Brain microvascular endothelial cell (primary cell): ENCODE results near the gene ARHGAP11A.

Source experiments
- DNase-seq: peaks from one replicate; pipeline ENCODE4 v3.0.0-alpha.2; 2020
- H3K27ac ChIP-seq: fragments of 250-450 bp; sonication (Bioruptor Pico); 2 replicates; pipeline ENCODE4 v1.5.1; 2020; ENCODE audit warnings: mild to moderate bottlenecking, moderate library complexity
- H3K27me3 ChIP-seq: fragments of 250-450 bp; sonication (Bioruptor Pico); replicated peaks from 2 replicates; pipeline ENCODE4 v1.5.1; 2020; ENCODE audit warnings: mild to moderate bottlenecking
- H3K36me3 ChIP-seq: fragments of 250-450 bp; sonication (Bioruptor Pico); replicated peaks from 2 replicates; pipeline ENCODE4 v1.5.1; 2020; ENCODE audit warnings: mild to moderate bottlenecking
- H3K4me3 ChIP-seq: 2 replicates; pipeline ENCODE4 v1.5.1; 2011; ENCODE audit warnings: low read depth, mild to moderate bottlenecking, control low read depth, low read length, moderate library complexity
- CTCF ChIP-seq: IDR thresholded peaks from 2 replicates; pipeline ENCODE4 v1.5.1; 2011; ENCODE audit warnings: low read depth, mild to moderate bottlenecking, moderate library complexity, low read length, control low read depth, inconsistent platforms; ENCODE audit errors: missing control alignments
- in situ Hi-C: cut with HindIII; loops from 2 replicates; pipeline ENCODE4 v1.10.0; 2017; ENCODE audit warnings: low sequenced_read_pairs, low pct_ligation_motif_present

The ARHGAP11A gene

GRCh38 chr15:32682977-32683630 lies 67.8 kb downstream of the ARHGAP11A start:
- Histone ChIP-seq H3K4me3 (no peak overlapping the region), H3K27ac (peak overlapping the region; percentile 89), H3K27me3 (no peaks in the 10 kb centered on the region), H3K36me3 (no peaks in the 10 kb centered on the region)
- DNase-seq, result no peak
- in situ Hi-C loops, result no loop called here
- no peak for TF ChIP-seq CTCF

GRCh38 chr15:32683906-32684584 lies 68.7 kb downstream of the ARHGAP11A start:
- DNase-seq, result peak; percentile 87
- in situ Hi-C loops, result no loop called here
- Histone ChIP-seq H3K27ac (peak overlapping the region; percentile 89), H3K4me3 (peak overlapping the region; percentile 1), H3K36me3 (no peaks in the 10 kb centered on the region), H3K27me3 (no peaks in the 10 kb centered on the region)
- no peak for TF ChIP-seq CTCF

- H3K4me3 ChIP-seq, result no peak overlapping the region
- no peak for TF ChIP-seq CTCF
- H3K27me3 ChIP-seq, result no peaks in the 10 kb centered on the region
- in situ Hi-C loops, result no loop called here
- DNase-seq, result peak; percentile 64
- H3K27ac ChIP-seq, result peak overlapping the region; percentile 89
- no peaks in the 10 kb centered on the region for H3K36me3 ChIP-seq
These were observed 70.3 kb downstream of the ARHGAP11A start for GRCh38 chr15:32685576-32685975.

- in situ Hi-C loops, result no loop called here
- peak; percentile 68 for DNase-seq
- TF ChIP-seq CTCF, result no peak
- no peak overlapping the region for H3K4me3 ChIP-seq
- no peaks in the 10 kb centered on the region for H3K36me3 ChIP-seq
- peak overlapping the region; percentile 75 for H3K27ac ChIP-seq
- no peaks in the 10 kb centered on the region for H3K27me3 ChIP-seq
These were observed 72.3 kb downstream of the ARHGAP11A start for GRCh38 chr15:32687556-32687955.

- TF ChIP-seq CTCF, result no peak
- H3K4me3 ChIP-seq, result no peak overlapping the region
- peak; percentile 62 for DNase-seq
- no peaks in the 10 kb centered on the region for H3K36me3 ChIP-seq
- no peaks in the 10 kb centered on the region for H3K27me3 ChIP-seq
- in situ Hi-C loops, result no loop called here
- peak overlapping the region; percentile 75 for H3K27ac ChIP-seq
These were observed 72.9 kb downstream of the ARHGAP11A start for GRCh38 chr15:32688151-32688639.
